Measurements from ENCODE around the gene TSPAN18. TPM values are rescaled to one million over a fixed set of nuclear protein-coding genes. Genes with fewer than 3 reads are reported as not detected.

Gene TSPAN18, protein sequence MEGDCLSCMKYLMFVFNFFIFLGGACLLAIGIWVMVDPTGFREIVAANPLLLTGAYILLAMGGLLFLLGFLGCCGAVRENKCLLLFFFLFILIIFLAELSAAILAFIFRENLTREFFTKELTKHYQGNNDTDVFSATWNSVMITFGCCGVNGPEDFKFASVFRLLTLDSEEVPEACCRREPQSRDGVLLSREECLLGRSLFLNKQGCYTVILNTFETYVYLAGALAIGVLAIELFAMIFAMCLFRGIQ
- 9.5 and 12.8 TPM in 2 replicates for total RNA-seq
- 21.5 and 25.1 TPM in 2 replicates for polyA plus RNA-seq

DNA sequence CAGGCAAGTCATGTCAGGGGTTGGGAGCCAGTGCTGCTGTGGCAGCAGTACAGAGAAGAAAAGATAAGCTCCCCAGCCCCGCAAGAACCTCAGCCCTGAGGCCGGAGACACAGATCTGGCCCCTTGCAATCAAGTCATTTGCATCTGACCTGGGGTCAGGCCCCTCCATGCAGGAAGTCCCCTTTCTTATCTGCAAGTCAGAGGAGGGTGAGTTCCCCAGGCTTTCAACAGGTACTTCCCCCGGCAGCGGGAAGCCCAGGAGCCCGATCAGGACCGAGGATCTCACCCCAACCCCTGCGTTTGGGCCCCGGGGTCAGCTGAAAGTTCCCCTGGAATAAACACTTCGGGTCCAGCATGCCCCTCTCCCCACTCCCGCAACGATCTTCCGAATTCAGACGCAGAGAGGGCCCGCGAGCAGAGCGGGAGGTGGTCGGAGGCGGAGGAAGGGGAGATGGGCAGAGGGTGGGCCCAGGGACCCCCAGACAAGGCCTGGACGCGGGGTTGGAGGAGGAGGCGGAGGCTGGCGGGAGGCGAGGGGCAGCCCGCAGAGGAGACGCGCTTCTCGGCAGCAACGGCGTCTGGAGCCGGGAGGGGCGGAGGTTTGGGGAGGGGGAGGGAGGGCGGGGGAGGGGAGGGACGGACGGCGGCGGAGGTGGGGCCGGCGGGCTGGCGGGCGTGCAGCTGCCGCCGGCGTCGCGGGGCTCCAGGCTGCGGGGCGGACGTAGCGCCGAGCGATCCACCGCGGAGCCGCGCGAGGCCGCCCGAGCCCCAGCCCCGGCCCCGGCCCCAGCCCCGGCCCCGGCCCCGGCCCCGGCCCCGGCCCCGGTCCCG lies at the start of gene TSPAN18:
Gene TSPAN18 (plus strand): TSS at position 680 of the 831 bp plus-strand sequence. CDS start 179,455 bp downstream, outside the sequence.
- Histone ChIP-seq H3K27me3 (peaks cover 2% of the 10 kb centered on the region), H3K9me2 (replicated peaks; ENCODE audit: insufficient read depth) (no peaks in the 10 kb centered on the region), H3K9me3 (ENCODE audit: low read depth) (no peaks in the 10 kb centered on the region), H3K4me3 (peak within 1 kb of the TSS; percentile 94), H3K27ac (peak within 1 kb of the TSS; percentile 60), H3K79me2 (peaks cover 25% of the 10 kb centered on the region), H3K4me2 (peak within 1 kb of the TSS; percentile 100), H2AFZ (peak within 1 kb of the TSS; percentile 94), H4K20me1 (ENCODE audit: insufficient read depth, poor library complexity, severe bottlenecking) (no peaks in the 10 kb centered on the region), H3K36me3 (replicated peaks; ENCODE audit: insufficient read depth, low read depth) (no peaks in the 10 kb centered on the region), H3K4me1 (ENCODE audit: insufficient read depth) (peaks cover 27% of the 10 kb centered on the region)
- DNase-seq (ENCODE audit: low spot score) = peak; percentile 69
- TF ChIP-seq EZH2 (IDR thresholded peaks at IDR 0.05; ENCODE audit: borderline replicate concordance) (no peak), EZH2phosphoT487 (IDR thresholded peaks at IDR 0.05; ENCODE audit: low read depth, severe bottlenecking, unreplicated experiment) (no peak)
- TF ChIP-seq, protein P1, sequence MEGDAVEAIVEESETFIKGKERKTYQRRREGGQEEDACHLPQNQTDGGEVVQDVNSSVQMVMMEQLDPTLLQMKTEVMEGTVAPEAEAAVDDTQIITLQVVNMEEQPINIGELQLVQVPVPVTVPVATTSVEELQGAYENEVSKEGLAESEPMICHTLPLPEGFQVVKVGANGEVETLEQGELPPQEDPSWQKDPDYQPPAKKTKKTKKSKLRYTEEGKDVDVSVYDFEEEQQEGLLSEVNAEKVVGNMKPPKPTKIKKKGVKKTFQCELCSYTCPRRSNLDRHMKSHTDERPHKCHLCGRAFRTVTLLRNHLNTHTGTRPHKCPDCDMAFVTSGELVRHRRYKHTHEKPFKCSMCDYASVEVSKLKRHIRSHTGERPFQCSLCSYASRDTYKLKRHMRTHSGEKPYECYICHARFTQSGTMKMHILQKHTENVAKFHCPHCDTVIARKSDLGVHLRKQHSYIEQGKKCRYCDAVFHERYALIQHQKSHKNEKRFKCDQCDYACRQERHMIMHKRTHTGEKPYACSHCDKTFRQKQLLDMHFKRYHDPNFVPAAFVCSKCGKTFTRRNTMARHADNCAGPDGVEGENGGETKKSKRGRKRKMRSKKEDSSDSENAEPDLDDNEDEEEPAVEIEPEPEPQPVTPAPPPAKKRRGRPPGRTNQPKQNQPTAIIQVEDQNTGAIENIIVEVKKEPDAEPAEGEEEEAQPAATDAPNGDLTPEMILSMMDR (IDR thresholded peaks at IDR 0.05; ENCODE audit: poor library complexity) = no peak
- WGBS (ENCODE audit: low lambda C conversion rate, missing lambda C conversion rate) = 8% methylated on average over 24 of the region's 67 CpGs

DNA sequence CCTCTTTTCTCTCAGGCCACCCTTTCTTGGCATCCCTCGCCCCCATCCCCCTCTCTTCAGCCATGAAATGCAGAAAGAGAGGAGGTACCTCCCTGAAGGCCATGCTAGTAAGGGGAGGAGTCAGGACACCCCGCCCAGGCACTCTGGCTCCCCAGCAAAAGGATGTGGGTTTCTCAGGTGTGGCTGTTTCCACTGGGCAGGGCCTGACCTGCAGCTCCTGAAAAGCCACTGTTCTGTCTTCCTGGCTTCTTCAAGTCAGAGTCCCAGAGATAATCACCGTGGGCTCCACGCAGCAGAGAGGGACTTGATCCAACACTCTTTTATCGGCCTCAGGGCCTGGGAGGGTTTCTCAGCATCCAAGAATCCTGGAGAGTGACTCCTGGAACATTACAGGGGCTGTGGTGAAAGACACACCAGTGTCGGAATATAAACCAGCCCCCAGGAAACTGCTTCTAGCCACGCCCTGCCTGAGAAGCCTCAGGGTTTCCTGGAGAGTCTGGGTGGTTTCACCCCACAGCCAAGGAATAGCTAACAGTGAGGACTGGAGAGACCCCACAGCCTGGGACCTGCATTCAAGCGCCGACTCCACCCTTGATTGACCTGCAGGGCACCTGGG lies 45.7 kb upstream of the TSPAN18 start:
- Histone ChIP-seq H3K4me2 (no peak overlapping the region), H3K9me2 (replicated peaks; ENCODE audit: insufficient read depth) (no peaks in the 10 kb centered on the region), H3K27me3 (no peaks in the 10 kb centered on the region), H3K4me1 (ENCODE audit: insufficient read depth) (no peaks in the 10 kb centered on the region), H3K27ac (no peak overlapping the region), H3K9me3 (ENCODE audit: low read depth) (no peaks in the 10 kb centered on the region), H2AFZ (no peak overlapping the region), H4K20me1 (ENCODE audit: insufficient read depth, poor library complexity, severe bottlenecking) (no peaks in the 10 kb centered on the region), H3K36me3 (replicated peaks; ENCODE audit: insufficient read depth, low read depth) (no peaks in the 10 kb centered on the region), H3K79me2 (no peaks in the 10 kb centered on the region), H3K4me3 (no peak overlapping the region)
- TF ChIP-seq, protein P1 (IDR thresholded peaks at IDR 0.05; ENCODE audit: poor library complexity) = no peak
- TF ChIP-seq EZH2 (IDR thresholded peaks at IDR 0.05; ENCODE audit: borderline replicate concordance) (no peak), EZH2phosphoT487 (IDR thresholded peaks at IDR 0.05; ENCODE audit: low read depth, severe bottlenecking, unreplicated experiment) (no peak)
- WGBS (ENCODE audit: low lambda C conversion rate, missing lambda C conversion rate) = 70% methylated on average over 9 of the region's 9 CpGs
- peak; percentile 33 for DNase-seq (ENCODE audit: low spot score)

DNA sequence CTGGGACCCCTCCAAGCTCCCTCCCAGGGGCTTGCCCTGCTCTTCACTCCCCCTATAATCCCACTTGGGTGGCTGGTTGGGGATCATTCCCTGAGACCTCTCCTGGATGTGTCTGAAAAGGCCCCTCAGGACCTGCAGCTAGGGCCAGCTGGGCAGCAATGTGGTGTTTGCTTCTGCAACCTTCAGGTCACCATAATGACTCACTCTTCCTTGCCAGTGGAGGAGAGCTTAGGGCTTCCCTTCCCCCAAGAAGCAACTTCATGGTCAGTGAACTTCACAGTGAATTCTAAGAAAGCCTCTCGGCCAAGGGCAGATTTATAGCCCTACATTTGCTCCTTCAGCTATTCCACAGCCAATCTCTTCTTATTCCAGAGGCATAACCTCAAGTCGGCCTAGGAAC lies 45.1 kb upstream of the TSPAN18 start:
- H4K20me1 ChIP-seq (ENCODE audit: insufficient read depth, poor library complexity, severe bottlenecking) = no peaks in the 10 kb centered on the region
- H3K79me2 ChIP-seq = no peaks in the 10 kb centered on the region
- TF ChIP-seq EZH2 (IDR thresholded peaks at IDR 0.05; ENCODE audit: borderline replicate concordance) (no peak), EZH2phosphoT487 (IDR thresholded peaks at IDR 0.05; ENCODE audit: low read depth, severe bottlenecking, unreplicated experiment) (no peak)
- TF ChIP-seq, protein P1 (IDR thresholded peaks at IDR 0.05; ENCODE audit: poor library complexity) = no peak
- WGBS (ENCODE audit: low lambda C conversion rate, missing lambda C conversion rate) = 77% methylated on average over 2 of the region's 2 CpGs
- no peak overlapping the region for H3K4me3 ChIP-seq
- DNase-seq (ENCODE audit: low spot score) = no peak
- H2AFZ ChIP-seq = no peak overlapping the region
- no peaks in the 10 kb centered on the region for H3K9me2 ChIP-seq (replicated peaks; ENCODE audit: insufficient read depth)
- H3K27me3 ChIP-seq = no peaks in the 10 kb centered on the region
- H3K9me3 ChIP-seq (ENCODE audit: low read depth) = no peaks in the 10 kb centered on the region
- no peak overlapping the region for H3K4me2 ChIP-seq
- H3K4me1 ChIP-seq (ENCODE audit: insufficient read depth) = no peaks in the 10 kb centered on the region
- H3K27ac ChIP-seq = no peak overlapping the region
- no peaks in the 10 kb centered on the region for H3K36me3 ChIP-seq (replicated peaks; ENCODE audit: insufficient read depth, low read depth)
